ENCODE results near the gene CACNA2D3.

DNA sequence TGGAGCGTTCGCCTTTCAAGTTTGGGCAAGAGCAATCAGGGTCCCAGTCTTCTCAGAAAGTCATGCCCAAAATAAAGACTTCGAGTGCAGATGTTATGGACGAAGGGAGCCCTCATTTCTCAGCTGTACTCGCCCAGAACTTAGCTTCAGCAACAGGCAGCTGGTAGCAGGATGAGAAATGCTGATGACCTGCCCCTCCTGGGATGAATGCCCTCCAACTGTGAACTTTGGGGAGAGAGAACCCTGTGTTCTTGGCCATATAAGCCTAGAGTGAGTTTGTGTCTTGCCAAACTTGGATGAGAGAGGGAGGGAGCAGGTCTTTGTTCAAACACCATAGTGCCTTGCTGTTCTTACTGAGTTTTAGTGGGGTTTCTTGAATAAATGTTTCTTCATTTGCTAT lies 405.2 kb downstream of the CACNA2D3 start:
- TF ChIP-seq, protein P1, sequence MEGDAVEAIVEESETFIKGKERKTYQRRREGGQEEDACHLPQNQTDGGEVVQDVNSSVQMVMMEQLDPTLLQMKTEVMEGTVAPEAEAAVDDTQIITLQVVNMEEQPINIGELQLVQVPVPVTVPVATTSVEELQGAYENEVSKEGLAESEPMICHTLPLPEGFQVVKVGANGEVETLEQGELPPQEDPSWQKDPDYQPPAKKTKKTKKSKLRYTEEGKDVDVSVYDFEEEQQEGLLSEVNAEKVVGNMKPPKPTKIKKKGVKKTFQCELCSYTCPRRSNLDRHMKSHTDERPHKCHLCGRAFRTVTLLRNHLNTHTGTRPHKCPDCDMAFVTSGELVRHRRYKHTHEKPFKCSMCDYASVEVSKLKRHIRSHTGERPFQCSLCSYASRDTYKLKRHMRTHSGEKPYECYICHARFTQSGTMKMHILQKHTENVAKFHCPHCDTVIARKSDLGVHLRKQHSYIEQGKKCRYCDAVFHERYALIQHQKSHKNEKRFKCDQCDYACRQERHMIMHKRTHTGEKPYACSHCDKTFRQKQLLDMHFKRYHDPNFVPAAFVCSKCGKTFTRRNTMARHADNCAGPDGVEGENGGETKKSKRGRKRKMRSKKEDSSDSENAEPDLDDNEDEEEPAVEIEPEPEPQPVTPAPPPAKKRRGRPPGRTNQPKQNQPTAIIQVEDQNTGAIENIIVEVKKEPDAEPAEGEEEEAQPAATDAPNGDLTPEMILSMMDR (IDR thresholded peaks at IDR 0.05): no peak
- TF ChIP-seq EZH2 (IDR thresholded peaks at IDR 0.05) (no peak), EZH2phosphoT487 (IDR thresholded peaks at IDR 0.05) (no peak)
